ENCODE results near the gene TTLL9. TPM values are rescaled to one million over a fixed set of nuclear protein-coding genes. Genes with fewer than 3 reads are reported as not detected.

Gene TTLL9
- total RNA-seq, 1 experiment from 2014 or later = not detected

- intact Hi-C loops (cut with micrococcal nuclease; ENCODE audit: unreplicated experiment) = loop anchor here (1.0 to 10.0 kb wide), 4 partner anchors 24 to 832 kb away; no protein-coding TSS in a partner anchor
- no peaks in the 10 kb centered on the region for H3K27me3 ChIP-seq (replicated peaks; ENCODE audit: insufficient read depth, low read depth, low read length, poor library complexity)
- DNase-seq (ENCODE audit: low spot score) = peak; percentile 77
- no peak overlapping the region for H3K4me3 ChIP-seq (ENCODE audit: low read depth, low read length, poor library complexity, severe bottlenecking)
- CTCF ChIA-PET = interaction anchor here (0.6 to 2.2 kb wide), 3 partner anchors 24 to 269 kb away, joined by 4 to 11 read pairs (median 4); no protein-coding TSS in a partner anchor
- TF ChIP-seq, protein P1, sequence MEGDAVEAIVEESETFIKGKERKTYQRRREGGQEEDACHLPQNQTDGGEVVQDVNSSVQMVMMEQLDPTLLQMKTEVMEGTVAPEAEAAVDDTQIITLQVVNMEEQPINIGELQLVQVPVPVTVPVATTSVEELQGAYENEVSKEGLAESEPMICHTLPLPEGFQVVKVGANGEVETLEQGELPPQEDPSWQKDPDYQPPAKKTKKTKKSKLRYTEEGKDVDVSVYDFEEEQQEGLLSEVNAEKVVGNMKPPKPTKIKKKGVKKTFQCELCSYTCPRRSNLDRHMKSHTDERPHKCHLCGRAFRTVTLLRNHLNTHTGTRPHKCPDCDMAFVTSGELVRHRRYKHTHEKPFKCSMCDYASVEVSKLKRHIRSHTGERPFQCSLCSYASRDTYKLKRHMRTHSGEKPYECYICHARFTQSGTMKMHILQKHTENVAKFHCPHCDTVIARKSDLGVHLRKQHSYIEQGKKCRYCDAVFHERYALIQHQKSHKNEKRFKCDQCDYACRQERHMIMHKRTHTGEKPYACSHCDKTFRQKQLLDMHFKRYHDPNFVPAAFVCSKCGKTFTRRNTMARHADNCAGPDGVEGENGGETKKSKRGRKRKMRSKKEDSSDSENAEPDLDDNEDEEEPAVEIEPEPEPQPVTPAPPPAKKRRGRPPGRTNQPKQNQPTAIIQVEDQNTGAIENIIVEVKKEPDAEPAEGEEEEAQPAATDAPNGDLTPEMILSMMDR (conservative IDR thresholded peaks at IDR 0.05; ENCODE audit: low read depth, low read length) = peak; percentile 99
- TF ChIP-seq EZH2 (IDR thresholded peaks at IDR 0.05; ENCODE audit: borderline replicate concordance, low read depth, low read length, poor library complexity, severe bottlenecking) = no peak
- POLR2A ChIA-PET (ENCODE audit: low non-redundant PET) = no interaction called here
- peaks cover 9% of the 10 kb centered on the region for H3K4me1 ChIP-seq (ENCODE audit: insufficient read depth, low read length, poor library complexity, severe bottlenecking)
- no TSS peak for BruUV-seq (replicated peaks)
- no peaks in the 10 kb centered on the region for H3K9me3 ChIP-seq (ENCODE audit: low read depth, low read length, poor library complexity, severe bottlenecking)
- H3K36me3 ChIP-seq (ENCODE audit: insufficient read depth, low read length, poor library complexity, severe bottlenecking) = no peaks in the 10 kb centered on the region
- H3K27ac ChIP-seq (ENCODE audit: low read depth, low read length, poor library complexity, severe bottlenecking) = no peak overlapping the region
Observed at GRCh38 chr20:31822421-31823330, 47.8 kb upstream of the TTLL9 start.

GRCh38 chr20:31823360-31824124, 46.9 kb upstream of the TTLL9 start:
- no peaks in the 10 kb centered on the region for H3K36me3 ChIP-seq (ENCODE audit: insufficient read depth, low read length, poor library complexity, severe bottlenecking)
- H3K4me3 ChIP-seq (ENCODE audit: low read depth, low read length, poor library complexity, severe bottlenecking) = no peak overlapping the region
- no peaks in the 10 kb centered on the region for H3K27me3 ChIP-seq (replicated peaks; ENCODE audit: insufficient read depth, low read depth, low read length, poor library complexity)
- ChIA-PET CTCF (interaction anchor here (0.6 to 2.2 kb wide), 3 partner anchors 23 to 268 kb away, joined by 4 to 11 read pairs (median 4); no protein-coding TSS in a partner anchor), POLR2A (ENCODE audit: low non-redundant PET) (no interaction called here)
- no peak for DNase-seq (ENCODE audit: low spot score)
- H3K4me1 ChIP-seq (ENCODE audit: insufficient read depth, low read length, poor library complexity, severe bottlenecking) = peaks cover 9% of the 10 kb centered on the region
- no peaks in the 10 kb centered on the region for H3K9me3 ChIP-seq (ENCODE audit: low read depth, low read length, poor library complexity, severe bottlenecking)
- BruUV-seq (replicated peaks) = no TSS peak
- no peak for TF ChIP-seq EZH2 (IDR thresholded peaks at IDR 0.05; ENCODE audit: borderline replicate concordance, low read depth, low read length, poor library complexity, severe bottlenecking)
- TF ChIP-seq, protein P1 (conservative IDR thresholded peaks at IDR 0.05; ENCODE audit: low read depth, low read length) = no peak
- no peak overlapping the region for H3K27ac ChIP-seq (ENCODE audit: low read depth, low read length, poor library complexity, severe bottlenecking)
- intact Hi-C loops (cut with micrococcal nuclease; ENCODE audit: unreplicated experiment) = loop anchor here (1.0 to 10.0 kb wide), 4 partner anchors 23 to 831 kb away; no protein-coding TSS in a partner anchor

DNA sequence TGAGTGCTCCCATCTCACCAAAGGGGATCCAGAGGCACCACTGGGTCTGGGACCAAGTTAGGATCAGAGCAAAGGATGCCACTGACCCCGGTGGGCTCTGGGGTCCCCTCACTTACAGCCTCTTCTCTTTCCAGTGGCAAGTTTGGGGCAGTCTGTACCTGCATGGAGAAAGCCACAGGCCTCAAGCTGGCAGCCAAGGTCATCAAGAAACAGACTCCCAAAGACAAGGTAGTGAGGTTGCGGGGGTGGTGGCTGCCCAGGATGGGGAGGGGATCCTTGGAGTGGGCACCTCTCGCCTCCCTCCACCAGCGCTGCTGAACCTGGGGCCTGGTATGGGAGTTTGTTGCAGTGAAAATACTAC, 46.3 kb upstream of the TTLL9 start:
- Histone ChIP-seq H3K36me3 (ENCODE audit: insufficient read depth, low read length, poor library complexity, severe bottlenecking) (no peaks in the 10 kb centered on the region), H3K27me3 (replicated peaks; ENCODE audit: insufficient read depth, low read depth, low read length, poor library complexity) (no peaks in the 10 kb centered on the region), H3K27ac (ENCODE audit: low read depth, low read length, poor library complexity, severe bottlenecking) (no peak overlapping the region), H3K4me3 (ENCODE audit: low read depth, low read length, poor library complexity, severe bottlenecking) (no peak overlapping the region), H3K9me3 (ENCODE audit: low read depth, low read length, poor library complexity, severe bottlenecking) (no peaks in the 10 kb centered on the region), H3K4me1 (ENCODE audit: insufficient read depth, low read length, poor library complexity, severe bottlenecking) (peaks cover 9% of the 10 kb centered on the region)
- CTCF ChIA-PET = interaction anchor here (2.2 kb wide), 1 partner anchor 22 kb away, joined by 11 read pairs; no protein-coding TSS in a partner anchor
- intact Hi-C loops (cut with micrococcal nuclease; ENCODE audit: unreplicated experiment) = loop anchor here (10.0 kb wide), 1 partner anchor 831 kb away; no protein-coding TSS in a partner anchor
- DNase-seq (ENCODE audit: low spot score) = no peak
- POLR2A ChIA-PET (ENCODE audit: low non-redundant PET) = no interaction called here
- TF ChIP-seq, protein P1 (conservative IDR thresholded peaks at IDR 0.05; ENCODE audit: low read depth, low read length) = no peak
- no peak for TF ChIP-seq EZH2 (IDR thresholded peaks at IDR 0.05; ENCODE audit: borderline replicate concordance, low read depth, low read length, poor library complexity, severe bottlenecking)
- BruUV-seq (replicated peaks) = no TSS peak
